Tibial nerve (tissue), 4 donors: ENCODE results near the gene TNFAIP8L2. TPM values are rescaled to one million over a fixed set of nuclear protein-coding genes. Genes with fewer than 3 reads are reported as not detected.
A peak's percentile ranks its signal among the peaks of the same experiment; 100 is the strongest.
"Not testable (repeated sequence)": the region's sequence is repeated elsewhere in the genome, so short reads cannot be mapped to it uniquely, and the experiment has no call there.

Source experiments
- DNase-seq, 2 donors: peaks; one replicate each; pipeline ENCODE4 v3.0.0-alpha.2; 2019; ENCODE audit warnings: low spot score in 2 of 2
- H3K27ac ChIP-seq, 4 donors: fragments of 200-600 bp; sonication (generic) in 3 of 4; one replicate each; pipeline ENCODE4 v1.5.1; 2017 to 2019; ENCODE audit warnings: mild to moderate bottlenecking in 1 of 4
- H3K27me3 ChIP-seq, 2 donors: fragments of 200-600 bp; sonication (generic) in 1 of 2; one replicate each; pipeline versions ENCODE4 v1.5.1 to v1.6.0; 2017 to 2019
- H3K36me3 ChIP-seq, 3 donors: fragments of 200-600 bp; sonication (generic); one replicate each; pipeline ENCODE4 v1.5.1; 2018 to 2019
- H3K4me1 ChIP-seq, 4 donors: fragments of 200-600 bp; sonication (generic) in 3 of 4; one replicate each; pipeline ENCODE4 v1.5.1; 2017 to 2019
- H3K4me3 ChIP-seq, 4 donors: fragments of 200-600 bp; sonication (generic) in 3 of 4; one replicate each; pipeline ENCODE4 v1.5.1; 2017 to 2019; ENCODE audit warnings: mild to moderate bottlenecking in 1 of 4, moderate library complexity in 1 of 4
- H3K9me3 ChIP-seq, 4 donors: fragments of 200-600 bp; sonication (generic) in 3 of 4; one replicate each; pipeline ENCODE4 v1.5.1; 2017 to 2019
- CTCF ChIP-seq, 5 experiments: fragments of 200-600 bp in 3 of 5; fragments of 450-650 bp in 2 of 5; sonication (generic) in 3 of 5; IDR thresholded peaks; one replicate each; pipeline ENCODE4 v1.5.1; 2016 to 2019; ENCODE audit warnings: antibody characterized with exemption in 5 of 5, mild to moderate bottlenecking in 3 of 5, moderate library complexity in 2 of 5
- EP300 ChIP-seq, 2 donors: sonication (generic); formaldehyde crosslinking; IDR thresholded peaks; one replicate each; pipeline ENCODE4 v1.6.1; 2017; ENCODE audit warnings: antibody characterized with exemption in 2 of 2, mild to moderate bottlenecking in 1 of 2
- POLR2A ChIP-seq, 2 donors: fragments of 450-650 bp; IDR thresholded peaks; one replicate each; pipeline ENCODE4 v1.6.1; 2017; ENCODE audit warnings: antibody characterized with exemption in 2 of 2, mild to moderate bottlenecking in 2 of 2, moderate library complexity in 2 of 2
- WGBS, 2 donors: methylation state at CpG; one replicate each; pipeline ENCODE4 v1.1.5; 2018; 5-methylcytosine and 5-hydroxymethylcytosine counted together
- total RNA-seq, 4 donors: library from RNA; depleted of rRNA; stranded (reverse); fragments of >200 nt; gene quantifications; one replicate each; pipeline ENCODE4 v1.1.0, GENCODE V29; 2016

Gene TNFAIP8L2
- total RNA-seq, 4 donors from 2014 or later: 4.4 to 12.9 (median 8.6) TPM

GRCh38 chr1:151193304-151193703 lies 36.9 kb downstream of the TNFAIP8L2 start:
- WGBS, 2 donors: 76% methylated on average over 6 of the region's 6 CpGs

GRCh38 chr1:151193856-151194255 lies 37.4 kb downstream of the TNFAIP8L2 start:
- H3K4me1 ChIP-seq: peaks cover 4 to 26% (median 15%) of the 10 kb centered on the region in 4 donors
- H3K36me3 ChIP-seq: no peaks in the 10 kb centered on the region
- TF ChIP-seq POLR2A (IDR thresholded peaks at IDR 0.05) (no peak), EP300 (IDR thresholded peaks at IDR 0.05) (no peak), CTCF (IDR thresholded peaks at IDR 0.05) (no peak)
- H3K4me3 ChIP-seq: no peak overlapping the region
- H3K27ac ChIP-seq: no peak overlapping the region
- no peaks in the 10 kb centered on the region for H3K27me3 ChIP-seq
- 68 to 76% methylated on average over 1 of the region's 1 CpG for WGBS, 2 donors
- H3K9me3 ChIP-seq: no peaks in the 10 kb centered on the region
- no peak for DNase-seq

More at GRCh38 chr1:151193304-151193703, 36.9 kb downstream of the TNFAIP8L2 start:
- peaks cover 4 to 31% (median 20%) of the 10 kb centered on the region in 4 donors for H3K4me1 ChIP-seq
- no peak overlapping the region for H3K4me3 ChIP-seq
- TF ChIP-seq POLR2A (IDR thresholded peaks at IDR 0.05): no peak
- no peak for TF ChIP-seq CTCF (IDR thresholded peaks at IDR 0.05)
- TF ChIP-seq EP300 (IDR thresholded peaks at IDR 0.05): no peak
- no peaks in the 10 kb centered on the region for H3K36me3 ChIP-seq
- H3K9me3 ChIP-seq: no peaks in the 10 kb centered on the region
- H3K27me3 ChIP-seq: no peaks in the 10 kb centered on the region
- no peak overlapping the region for H3K27ac ChIP-seq
- DNase-seq: no peak

GRCh38 chr1:151194894-151195594 lies 38.6 kb downstream of the TNFAIP8L2 start:
- Histone ChIP-seq H3K4me1 (peaks cover 0 to 27% (median 15%) of the 10 kb centered on the region in 4 donors), H3K27ac (peak overlapping the region in 2 of 4 donors; percentile 48 to 68)
- not testable (repeated sequence) for H3K9me3 ChIP-seq, H3K36me3 ChIP-seq, H3K4me3 ChIP-seq, H3K27me3 ChIP-seq
- DNase-seq: peak; percentile 43 to 48
- WGBS, 2 donors: 76 to 80% methylated on average over 17 of the region's 17 CpGs

GRCh38 chr1:151196292-151196800 lies 39.9 kb downstream of the TNFAIP8L2 start:
- Histone ChIP-seq H3K36me3 (no peaks in the 10 kb centered on the region), H3K27me3 (no peaks in the 10 kb centered on the region), H3K4me1 (peaks cover 0 to 34% (median 22%) of the 10 kb centered on the region in 4 donors), H3K9me3 (no peaks in the 10 kb centered on the region), H3K4me3 (peak overlapping the region in 1 of 4 donors; percentile 6), H3K27ac (peak overlapping the region in 3 of 4 donors; percentile 44 to 68 (median 48))
- peak; percentile 42 to 91 for DNase-seq
- TF ChIP-seq CTCF (IDR thresholded peaks at IDR 0.05): peak; percentile 33 to 65 (median 47)
- peak in 1 of 2 donors; percentile 27 for TF ChIP-seq EP300 (IDR thresholded peaks at IDR 0.05)
- TF ChIP-seq POLR2A (IDR thresholded peaks at IDR 0.05): no peak
- WGBS, 2 donors: 31 to 43% methylated on average over 14 of the region's 14 CpGs

- TF ChIP-seq POLR2A (IDR thresholded peaks at IDR 0.05): no peak
- TF ChIP-seq CTCF (IDR thresholded peaks at IDR 0.05): no peak
- TF ChIP-seq EP300 (IDR thresholded peaks at IDR 0.05): no peak
- no peaks in the 10 kb centered on the region for H3K27me3 ChIP-seq
- H3K36me3 ChIP-seq: peaks cover 0 to 4% (median 0%) of the 10 kb centered on the region in 3 donors
- H3K27ac ChIP-seq: peak overlapping the region in 3 of 4 donors; percentile 89 to 95 (median 90)
- peak in 1 of 2 donors; percentile 12 for DNase-seq
- H3K4me3 ChIP-seq: peak overlapping the region; percentile 72 to 94 (median 84)
- peaks cover 0 to 47% (median 27%) of the 10 kb centered on the region in 4 donors for H3K4me1 ChIP-seq
- 9 to 14% methylated on average over 10 of the region's 10 CpGs for WGBS, 2 donors
- no peaks in the 10 kb centered on the region for H3K9me3 ChIP-seq
These were observed 41.4 kb downstream of the TNFAIP8L2 start for GRCh38 chr1:151197863-151198253.
